Hepatocyte (in vitro differentiated cells): ENCODE measurements around the gene CFAP77.

Experiments
- EZH2 ChIP-seq: fragments of 200-600 bp; sonication (generic); IDR thresholded peaks from 2 replicates; pipeline ENCODE4 v1.6.1; 2016; ENCODE audit warnings: antibody characterized with exemption, mild to moderate bottlenecking, borderline replicate concordance
- TF ChIP-seq, protein P1 (sequence below): fragments of 200-600 bp; sonication (generic); IDR thresholded peaks from 2 replicates; pipeline ENCODE4 v1.5.1; 2016; ENCODE audit warnings: antibody characterized with exemption, mild to moderate bottlenecking; ENCODE audit not compliant: poor library complexity

DNA sequence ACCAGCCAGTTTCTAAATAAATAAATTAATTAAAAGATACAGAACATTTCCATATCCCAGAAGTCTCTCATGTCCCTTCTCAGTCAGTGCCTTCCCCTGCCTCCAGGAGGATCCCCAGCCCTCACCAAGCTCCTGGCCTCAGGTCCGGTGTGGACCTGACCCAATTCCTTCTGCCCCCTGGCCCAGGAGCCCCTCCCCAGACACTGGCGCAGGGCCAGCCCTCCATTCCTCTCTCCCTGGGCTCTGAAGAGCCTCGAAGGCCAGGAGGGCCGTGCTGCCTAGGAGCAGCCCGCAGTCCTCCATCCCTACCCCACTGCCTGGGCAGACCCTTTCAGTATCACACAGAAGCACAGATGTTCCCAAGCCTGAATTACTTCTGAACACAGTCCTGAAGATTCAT is 110.6 kb downstream of the CFAP77 start:
- TF ChIP-seq, protein P1, sequence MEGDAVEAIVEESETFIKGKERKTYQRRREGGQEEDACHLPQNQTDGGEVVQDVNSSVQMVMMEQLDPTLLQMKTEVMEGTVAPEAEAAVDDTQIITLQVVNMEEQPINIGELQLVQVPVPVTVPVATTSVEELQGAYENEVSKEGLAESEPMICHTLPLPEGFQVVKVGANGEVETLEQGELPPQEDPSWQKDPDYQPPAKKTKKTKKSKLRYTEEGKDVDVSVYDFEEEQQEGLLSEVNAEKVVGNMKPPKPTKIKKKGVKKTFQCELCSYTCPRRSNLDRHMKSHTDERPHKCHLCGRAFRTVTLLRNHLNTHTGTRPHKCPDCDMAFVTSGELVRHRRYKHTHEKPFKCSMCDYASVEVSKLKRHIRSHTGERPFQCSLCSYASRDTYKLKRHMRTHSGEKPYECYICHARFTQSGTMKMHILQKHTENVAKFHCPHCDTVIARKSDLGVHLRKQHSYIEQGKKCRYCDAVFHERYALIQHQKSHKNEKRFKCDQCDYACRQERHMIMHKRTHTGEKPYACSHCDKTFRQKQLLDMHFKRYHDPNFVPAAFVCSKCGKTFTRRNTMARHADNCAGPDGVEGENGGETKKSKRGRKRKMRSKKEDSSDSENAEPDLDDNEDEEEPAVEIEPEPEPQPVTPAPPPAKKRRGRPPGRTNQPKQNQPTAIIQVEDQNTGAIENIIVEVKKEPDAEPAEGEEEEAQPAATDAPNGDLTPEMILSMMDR = no peak
- no peak for TF ChIP-seq EZH2
